NCI-H2196 (cell line): ENCODE results near the gene CYP4F12.

Experiments
- DNase-seq: peaks from one replicate; lab custom pipeline; 2025; ENCODE audit not compliant: unreplicated experiment; lab: John Stamatoyannopoulos, UW

Gene CYP4F12

DNA sequence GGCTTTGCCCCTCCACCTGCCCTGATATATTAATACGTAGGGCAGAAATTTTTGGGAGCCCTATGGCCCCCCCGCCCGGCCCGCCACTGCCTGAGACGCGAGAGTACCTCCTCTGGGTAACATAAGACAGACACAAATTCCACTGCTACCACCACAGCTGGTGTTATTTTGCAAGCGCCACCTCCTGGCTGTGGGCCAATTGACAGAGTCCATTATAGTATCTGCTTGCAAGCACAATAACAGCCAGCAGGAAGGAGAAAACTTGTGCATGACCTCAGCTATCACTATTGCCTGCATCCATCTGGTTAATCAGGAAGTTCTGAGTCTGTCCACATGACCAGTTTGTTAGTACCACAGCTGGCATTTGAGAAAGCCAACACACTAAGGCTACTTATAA is 29.6 kb downstream of the CYP4F12 start:
- peak; percentile 93 for DNase-seq

DNA sequence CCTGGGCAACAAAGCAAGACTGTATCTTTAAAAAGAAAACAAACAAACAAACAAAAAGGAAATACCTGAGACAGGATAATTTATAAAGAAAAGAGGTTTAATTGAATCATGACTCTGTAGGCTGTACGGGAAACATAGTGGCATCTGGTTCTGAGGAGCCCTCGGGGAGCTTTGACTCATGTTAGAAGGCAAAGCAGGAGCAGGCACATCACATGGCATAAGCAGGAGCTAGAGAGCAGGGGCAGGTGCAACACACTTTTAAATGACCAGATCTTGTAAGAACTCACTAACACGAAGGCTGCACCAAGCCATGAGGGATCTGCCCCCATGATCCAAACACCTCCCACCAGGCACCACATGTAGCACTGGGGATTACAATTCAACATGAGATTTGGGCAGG is 41.8 kb downstream of the CYP4F12 start:
- no peak for DNase-seq

DNA sequence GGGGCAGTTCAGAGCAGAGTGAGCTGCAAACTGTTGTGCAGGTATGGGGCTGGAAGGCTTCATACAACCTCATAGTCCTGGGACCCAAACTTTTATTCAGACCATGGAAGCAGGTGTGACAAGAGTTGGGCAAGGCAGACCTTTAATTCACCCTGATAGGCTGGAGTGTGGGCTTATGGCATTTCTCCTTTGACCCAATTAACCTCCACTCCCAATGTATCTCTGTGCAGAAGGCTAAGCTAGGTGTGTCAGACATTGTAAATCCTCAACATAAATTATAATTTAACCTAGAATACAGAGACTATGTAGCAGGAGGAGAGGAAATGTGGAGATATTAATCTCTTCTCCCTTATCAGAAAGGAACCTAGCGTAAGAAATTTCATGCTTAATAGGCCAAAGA is 42.8 kb downstream of the CYP4F12 start:
- no peak for DNase-seq

DNA sequence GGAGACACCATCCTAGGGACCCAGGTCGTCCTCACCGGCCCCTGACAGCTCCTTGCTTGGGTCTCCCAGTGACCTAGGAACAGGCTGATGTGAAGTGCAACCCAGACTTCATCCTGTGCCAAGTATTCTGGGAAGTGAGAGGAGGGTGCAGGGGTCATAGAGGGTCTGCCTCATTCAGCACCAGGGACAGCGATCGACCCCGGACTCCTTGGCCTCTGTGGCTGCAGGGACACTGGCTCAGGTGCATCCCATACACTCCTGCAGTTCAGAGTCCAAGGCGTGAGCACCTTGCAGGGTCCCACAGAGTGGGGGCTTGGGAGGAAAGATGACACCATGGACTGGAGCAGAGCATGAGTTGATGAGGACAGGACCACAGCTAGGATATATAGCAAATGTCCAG is 44.9 kb downstream of the CYP4F12 start:
- no peak for DNase-seq

DNA sequence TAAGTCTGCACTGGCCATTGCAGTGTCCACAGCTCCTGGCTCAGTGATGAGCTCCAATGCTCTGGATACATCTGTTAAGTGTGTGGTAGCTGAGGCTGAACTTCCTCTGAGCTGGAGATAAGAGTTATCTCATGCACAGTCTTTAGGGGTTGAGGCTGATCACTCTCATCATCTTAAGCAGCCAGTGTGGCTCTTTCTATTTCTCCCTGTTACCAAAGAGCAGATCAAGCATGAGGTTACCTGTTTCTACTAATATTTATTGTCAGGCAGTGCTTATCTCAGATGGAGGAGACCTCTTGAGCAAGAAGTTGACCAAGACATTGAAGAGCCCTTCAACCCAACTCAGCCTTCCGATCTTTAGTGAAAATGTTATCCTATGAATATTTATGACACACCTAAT is 48.4 kb downstream of the CYP4F12 start:
- DNase-seq, result no peak

DNA sequence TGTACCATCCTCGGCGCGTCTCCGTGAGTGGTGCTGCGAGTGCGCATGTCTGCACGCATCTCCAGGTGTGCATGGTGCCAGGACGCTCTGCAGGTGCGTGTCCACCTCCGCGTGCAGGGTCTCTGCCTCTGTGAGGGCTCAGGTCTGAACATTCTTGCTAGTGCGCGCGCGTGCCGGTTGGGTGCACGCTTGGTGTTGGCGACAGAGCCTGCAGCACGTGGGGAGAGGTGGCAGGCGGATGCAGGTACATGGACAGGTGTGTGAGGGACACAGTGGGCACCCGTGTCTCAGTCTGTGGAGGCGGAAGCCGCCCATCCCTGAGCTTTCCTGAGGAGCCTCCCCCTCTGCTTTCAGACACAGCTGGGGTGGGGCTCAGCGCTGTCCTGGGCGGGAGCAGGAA is 50.1 kb downstream of the CYP4F12 start:
- no peak for DNase-seq

DNA sequence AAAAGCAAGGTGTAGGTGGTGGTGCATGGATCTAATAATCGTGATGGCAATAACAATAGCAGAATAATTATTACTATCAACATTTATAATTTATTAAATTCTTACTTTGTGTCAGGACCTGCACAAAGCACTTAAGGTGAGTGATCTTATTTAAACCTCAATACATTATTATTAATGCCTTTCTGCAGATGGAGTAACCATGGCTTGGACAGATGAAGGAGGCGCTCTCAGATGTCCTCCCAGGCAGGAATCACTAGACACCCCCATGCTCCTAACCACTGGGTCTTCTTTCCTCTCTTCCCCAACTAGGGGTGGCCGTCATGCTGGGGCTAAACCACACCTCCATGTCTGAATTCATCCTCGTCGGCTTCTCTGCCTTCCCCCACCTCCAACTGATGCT is 54.8 kb downstream of the CYP4F12 start, which contains the start of gene OR10H2:
Gene OR10H2, plus strand, starts transcription at position 301 of the 400 bp plus-strand sequence. Its CDS starts 20 bp downstream, at position 321.
- no peak for DNase-seq

DNA sequence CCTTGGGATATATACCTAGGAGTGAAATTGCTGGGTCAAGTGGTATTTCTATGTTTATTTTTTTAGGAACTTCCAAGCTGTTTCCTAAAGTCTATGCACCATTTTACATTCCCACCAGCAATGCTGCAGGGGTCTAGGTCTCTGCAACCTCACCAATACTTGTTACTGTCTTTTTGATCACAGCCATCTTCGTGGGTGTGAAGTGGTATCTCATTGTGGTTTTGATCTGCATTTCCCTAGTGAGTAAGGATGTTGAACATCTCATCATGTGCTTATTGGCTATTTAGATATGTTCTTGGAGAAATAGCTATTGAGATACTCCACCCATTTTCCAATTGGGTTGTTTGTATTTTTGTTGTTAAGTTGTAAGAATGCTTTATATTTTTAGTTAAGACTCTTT is 57.7 kb downstream of the CYP4F12 start:
- DNase-seq, result no peak

DNA sequence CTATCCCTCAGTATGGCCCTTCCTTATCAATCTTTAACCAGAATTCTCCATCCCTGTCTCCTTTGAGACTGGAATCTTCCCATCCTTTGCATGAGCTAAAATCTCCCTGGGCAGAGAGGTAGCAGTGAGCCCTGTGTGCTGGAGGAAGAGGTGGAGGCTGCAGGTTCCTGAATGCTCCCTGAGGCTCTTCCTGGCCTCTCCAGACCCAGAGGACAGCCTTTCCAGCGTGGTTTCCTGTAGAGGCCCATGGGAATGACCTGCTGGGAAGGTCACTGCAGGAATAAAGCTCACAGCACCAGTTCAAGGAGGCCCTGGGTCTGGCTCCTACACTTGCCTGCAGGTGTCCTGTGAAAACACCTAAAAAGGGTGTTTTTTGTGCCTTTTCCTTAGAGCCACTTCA is 59.5 kb downstream of the CYP4F12 start:
- no peak for DNase-seq

DNA sequence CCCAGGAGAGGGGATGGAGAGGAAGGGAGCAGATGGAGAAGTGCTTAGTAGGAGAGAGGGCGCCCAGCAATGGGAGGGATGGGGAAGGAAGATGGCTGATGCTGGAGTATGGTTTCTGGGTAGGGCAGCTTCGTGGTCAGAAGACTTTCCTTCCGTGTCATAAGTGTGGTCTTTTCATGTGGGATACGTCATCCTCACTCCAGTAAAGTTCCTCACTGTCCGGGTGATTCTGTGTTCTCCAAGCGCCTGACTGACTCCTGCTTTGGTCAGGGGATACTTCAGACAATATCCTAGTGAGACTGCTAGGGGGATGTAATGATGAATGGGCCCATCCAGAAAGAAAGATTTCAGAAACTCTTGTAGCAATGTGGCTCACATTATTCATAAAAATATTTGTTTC is 61.0 kb downstream of the CYP4F12 start:
- no peak for DNase-seq

DNA sequence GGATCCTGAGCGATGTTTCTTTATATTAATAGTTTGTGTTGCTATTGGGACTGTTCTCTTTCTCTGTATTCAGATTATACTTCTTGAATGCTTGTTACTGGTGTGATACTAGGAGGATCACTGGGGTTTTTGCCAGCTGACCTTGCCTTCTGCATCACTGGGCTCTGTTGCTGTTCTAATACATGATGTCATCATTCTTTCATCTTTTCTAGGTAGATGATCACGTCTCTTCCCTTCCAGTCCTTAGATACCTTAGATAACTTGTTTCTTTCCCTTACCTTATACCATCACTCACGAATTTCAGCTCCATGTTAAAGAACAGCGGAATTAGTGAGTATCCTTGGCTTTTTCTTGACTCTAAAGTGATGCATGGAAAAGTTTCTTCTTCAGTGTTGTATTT is 64.8 kb downstream of the CYP4F12 start, which contains the start of gene OR10H3:
Gene OR10H3, plus strand, starts transcription at position 264 of the 400 bp plus-strand sequence. CDS start 3,408 bp downstream, outside the sequence.
- no peak for DNase-seq

DNA sequence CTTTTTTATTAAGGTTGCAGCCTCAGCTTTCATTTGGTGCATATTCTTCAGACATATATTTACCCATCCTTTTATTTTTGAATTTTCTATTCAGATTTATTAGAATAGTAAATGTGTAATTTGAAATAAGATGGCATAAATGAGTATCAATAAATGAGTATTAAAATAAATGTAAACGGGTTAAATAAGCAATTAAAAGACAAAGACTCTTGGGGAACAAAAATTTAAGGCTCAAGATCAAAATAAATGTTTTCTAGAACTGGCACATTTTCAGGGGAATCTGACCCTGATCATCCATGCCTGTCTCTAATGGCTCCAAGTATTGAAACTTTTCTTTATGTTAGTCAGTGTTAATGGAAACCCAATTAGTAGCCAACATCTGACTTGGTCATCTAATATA is 67.9 kb downstream of the CYP4F12 start:
- no peak for DNase-seq
